Measurements from ENCODE around the gene NID1. TPM values are rescaled to one million over a fixed set of nuclear protein-coding genes. Genes with fewer than 3 reads are reported as not detected.

The NID1 gene
- total and polyA plus RNA-seq, 9 of the 15 experiments (the other 6 are each of a cell fraction or from before 2014, with no cell fraction given): 0.22 TPM; not detected in 8

- Histone ChIP-seq H3K4me3 (no peak overlapping the region), H2AFZ (ENCODE audit: low read depth, low read length) (no peak overlapping the region), H3K9me1 (ENCODE audit: control insufficient read depth, insufficient read depth, low read length) (no peaks in the 10 kb centered on the region), H4K20me1 (replicated peaks; ENCODE audit: control insufficient read depth, insufficient read depth, low read length) (0 out of 2 replicates have a peak, but pooled peaks cover 5% of the 10 kb centered on the region), H3K4me2 (ENCODE audit: insufficient read depth, low read length) (no peak overlapping the region), H3K9ac (ENCODE audit: insufficient read depth in 1 of 2, low read depth in 2 of 2, low read length in 2 of 2) (no peak overlapping the region), H3K36me3 (ENCODE audit: control insufficient read depth, insufficient read depth, low read length) (no peaks in the 10 kb centered on the region), H3K9me3 (replicated peaks; ENCODE audit: control insufficient read depth, insufficient read depth, low read depth, low read length) (no peaks in the 10 kb centered on the region), H3K4me1 (replicated peaks in 1 of 2; ENCODE audit: control insufficient read depth in 2 of 2, insufficient read depth in 2 of 2, low read length in 2 of 2) (no peaks in the 10 kb centered on the region), H3K27ac (ENCODE audit: extremely low read depth, low read depth, low read length) (no peak overlapping the region), H3K79me2 (ENCODE audit: control insufficient read depth, insufficient read depth, low read length) (no peaks in the 10 kb centered on the region), H3K27me3 (ENCODE audit: control insufficient read depth in 2 of 2, insufficient read depth in 2 of 2, low read length in 2 of 2) (peaks cover 28 to 56% of the 10 kb centered on the region in 2 experiments; a peak in 4 of 5 replicates)
- FAIRE-seq (no peak), DNase-seq (ENCODE audit: extremely low read depth in 1 of 4, low spot score in 3 of 4) (no peak), ATAC-seq (no peak)
- in situ Hi-C loops (cut with MboI) (no loop called here), intact Hi-C loops (cut with micrococcal nuclease) (no loop called here)
- ChIA-PET POLR2A (interaction anchor here (0.9 to 1.2 kb wide), 2 partner anchors 13 to 15 kb away, joined by 3 read pairs; no protein-coding TSS in a partner anchor), CTCF (ENCODE audit: low intra/inter-chr PET ratio) (no interaction called here)
- BruUV-seq (replicated peaks): no TSS peak
- WGBS (ENCODE audit: insufficient coverage, low coverage, missing lambda C conversion rate): 0% methylated on average over 5 of the region's 5 CpGs
- TF ChIP-seq CEBPG (CRISPR knock-in tag; IDR thresholded peaks at IDR 0.05) (no peak), CEBPG (tag; conservative IDR thresholded peaks at IDR 0.05 in 1 of 2, IDR thresholded peaks at IDR 0.05 in 1 of 2) (no peak), NCOA2 (IDR thresholded peaks at IDR 0.05; ENCODE audit: partially characterized antibody in 2 of 2) (no peak), ADNP (tag; IDR thresholded peaks at IDR 0.05) (no peak), ZFP36 (IDR thresholded peaks at IDR 0.05; ENCODE audit: low read depth, low read length, partially characterized antibody) (no peak), ZBTB8A (IDR thresholded peaks at IDR 0.05; ENCODE audit: partially characterized antibody) (no peak), HMBOX1 (IDR thresholded peaks at IDR 0.05) (no peak), CBX5 (IDR thresholded peaks at IDR 0.05; ENCODE audit: borderline replicate concordance, low read depth) (no peak), NCOA4 (IDR thresholded peaks at IDR 0.05; ENCODE audit: partially characterized antibody) (no peak), MYC (IDR thresholded peaks at IDR 0.05; ENCODE audit: low read depth, low read length) (no peak), MYC (CRISPR knock-in tag; IDR thresholded peaks at IDR 0.05; ENCODE audit: borderline replicate concordance, low read depth) (no peak), MCM7 (IDR thresholded peaks at IDR 0.05) (no peak), TCF7L2 (IDR thresholded peaks at IDR 0.05; ENCODE audit: low read depth, low read length) (no peak), ZC3H11A (IDR thresholded peaks at IDR 0.05; ENCODE audit: low read depth, low read length) (no peak), ZNF212 (CRISPR knock-in tag; IDR thresholded peaks at IDR 0.05) (no peak), GTF2A2 (tag; IDR thresholded peaks at IDR 0.05) (no peak), NR4A1 (CRISPR knock-in tag; IDR thresholded peaks at IDR 0.05) (no peak), NR4A1 (tag; IDR thresholded peaks at IDR 0.05) (no peak), TCFL5 (CRISPR knock-in tag; conservative IDR thresholded peaks at IDR 0.05) (no peak)
- TF ChIP-seq, protein P1, sequence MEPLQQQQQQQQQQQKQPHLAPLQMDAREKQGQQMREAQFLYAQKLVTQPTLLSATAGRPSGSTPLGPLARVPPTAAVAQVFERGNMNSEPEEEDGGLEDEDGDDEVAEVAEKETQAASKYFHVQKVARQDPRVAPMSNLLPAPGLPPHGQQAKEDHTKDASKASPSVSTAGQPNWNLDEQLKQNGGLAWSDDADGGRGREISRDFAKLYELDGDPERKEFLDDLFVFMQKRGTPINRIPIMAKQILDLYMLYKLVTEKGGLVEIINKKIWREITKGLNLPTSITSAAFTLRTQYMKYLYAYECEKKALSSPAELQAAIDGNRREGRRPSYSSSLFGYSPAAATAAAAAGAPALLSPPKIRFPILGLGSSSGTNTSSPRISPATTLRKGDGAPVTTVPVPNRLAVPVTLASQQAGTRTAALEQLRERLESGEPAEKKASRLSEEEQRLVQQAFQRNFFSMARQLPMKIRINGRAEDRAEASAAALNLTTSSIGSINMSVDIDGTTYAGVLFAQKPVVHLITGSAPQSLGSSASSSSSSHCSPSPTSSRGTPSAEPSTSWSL (CRISPR knock-in tag; IDR thresholded peaks at IDR 0.05; ENCODE audit: borderline replicate concordance): no peak
Observed at GRCh38 chr1:236079703-236080102, 14.8 kb upstream of the NID1 start.

All from K562 (cell line).